HEK293 (cell line): ENCODE data around the gene UPB1.

Experiments used
- CTCF ChIA-PET: fragments of 350-600 bp; formaldehyde crosslinking; extraction: SDS; loops from one replicate; lab custom pipeline; 2021; ENCODE audit warnings: antibody characterized with exemption; lab: Yijun Ruan, JAX
- POLR2A ChIA-PET: fragments of 300-600 bp; formaldehyde crosslinking; extraction: SDS; loops from one replicate; lab custom pipeline; 2020; ENCODE audit warnings: antibody characterized with exemption, inconsistent platforms; lab: Yijun Ruan, JAX
- H3K27ac ChIP-seq: fragments of 200-500 bp; sonication (Bioruptor generic); 2 replicates; pipeline ENCODE4 v1.5.1; 2014; ENCODE audit warnings: low read depth, low read length, control low read depth, inconsistent platforms; ENCODE audit errors: extremely low read depth
- H3K36me3 ChIP-seq, 2 experiments: fragments of 200-500 bp in 1 of 2; sonication (Bioruptor generic) in 1 of 2; 1 replicate in 1 of 2; 2 replicates in 1 of 2; pipeline ENCODE4 v1.5.1; 2014 to 2017; ENCODE audit warnings: inconsistent platforms in 2 of 2, low read length in 2 of 2; ENCODE audit not compliant: control insufficient read depth in 2 of 2, insufficient read depth in 1 of 2
- H3K4me1 ChIP-seq: fragments of 200-500 bp; sonication (Bioruptor generic); 2 replicates; pipeline ENCODE4 v1.5.1; 2014; ENCODE audit warnings: mild to moderate bottlenecking, low read length, inconsistent platforms; ENCODE audit not compliant: control insufficient read depth, insufficient read depth
- H3K4me3 ChIP-seq: 2 replicates; pipeline ENCODE4 v1.5.1; 2011; ENCODE audit warnings: low read depth, mild to moderate bottlenecking, control low read depth, low read length, moderate library complexity
- H3K9me3 ChIP-seq: fragments of 200-500 bp; sonication (Bioruptor generic); 2 replicates; pipeline ENCODE4 v1.5.1; 2014; ENCODE audit warnings: low read depth, low read length, inconsistent platforms; ENCODE audit not compliant: control insufficient read depth, insufficient read depth
- BCL11B ChIP-seq: fragments of 450-650 bp; formaldehyde crosslinking; IDR thresholded peaks from 2 replicates; pipeline ENCODE4 v1.5.1; 2016; ENCODE audit warnings: low read depth, missing biosample characterization, missing genetic modification characterization
- FEZF1 ChIP-seq: fragments of 450-650 bp; formaldehyde crosslinking; IDR thresholded peaks from 2 replicates; pipeline ENCODE4 v1.5.1; 2016; ENCODE audit warnings: missing biosample characterization, missing genetic modification characterization
- SP7 ChIP-seq: fragments of 450-650 bp; formaldehyde crosslinking; IDR thresholded peaks from 2 replicates; pipeline ENCODE4 v1.5.1; 2016; ENCODE audit warnings: missing biosample characterization, missing genetic modification characterization
- TCF7L2 ChIP-seq: IDR thresholded peaks from 2 replicates; pipeline ENCODE4 v1.6.1; 2011; ENCODE audit warnings: low read depth, mild to moderate bottlenecking, inconsistent platforms, low read length, moderate library complexity, borderline replicate concordance
- YY1 ChIP-seq: fragments of 450-650 bp; formaldehyde crosslinking; IDR thresholded peaks from 2 replicates; pipeline ENCODE4 v1.5.1; 2018; ENCODE audit warnings: missing biosample characterization, missing genetic modification characterization
- YY2 ChIP-seq: fragments of 450-650 bp; formaldehyde crosslinking; IDR thresholded peaks from 2 replicates; pipeline ENCODE4 v1.5.1; 2016; ENCODE audit warnings: missing biosample characterization, missing genetic modification characterization
- ZBTB17 ChIP-seq: fragments of 450-650 bp; formaldehyde crosslinking; IDR thresholded peaks from 2 replicates; pipeline ENCODE4 v1.5.1; 2016; ENCODE audit warnings: missing biosample characterization, missing genetic modification characterization
- ZFHX2 ChIP-seq: fragments of 450-650 bp; formaldehyde crosslinking; conservative IDR thresholded peaks from 2 replicates; pipeline ENCODE4 v1.5.1; 2016; ENCODE audit warnings: missing biosample characterization, missing genetic modification characterization
- ZNF121 ChIP-seq: fragments of 450-650 bp; formaldehyde crosslinking; IDR thresholded peaks from 2 replicates; pipeline ENCODE4 v1.5.1; 2016; ENCODE audit warnings: missing biosample characterization, missing genetic modification characterization
- ZNF132 ChIP-seq: fragments of 450-650 bp; formaldehyde crosslinking; IDR thresholded peaks from 2 replicates; pipeline ENCODE4 v1.5.1; 2017; ENCODE audit warnings: missing biosample characterization, missing genetic modification characterization, borderline replicate concordance
- ZNF2 ChIP-seq: fragments of 450-650 bp; formaldehyde crosslinking; IDR thresholded peaks from 2 replicates; pipeline ENCODE4 v1.5.1; 2016; ENCODE audit warnings: missing biosample characterization, missing genetic modification characterization
- ZNF274 ChIP-seq, 2 experiments: fragments of 200-500 bp in 1 of 2; fragments of 450-650 bp in 1 of 2; sonication (Bioruptor generic) in 1 of 2; formaldehyde crosslinking in 1 of 2; IDR thresholded peaks; 2 replicates each; pipeline versions ENCODE4 v1.5.1 to v1.6.1; 2014 to 2016; ENCODE audit warnings: borderline replicate concordance in 1 of 2, inconsistent platforms in 1 of 2, low read length in 1 of 2, missing biosample characterization in 1 of 2, missing genetic modification characterization in 1 of 2
- ZNF335 ChIP-seq: fragments of 450-650 bp; formaldehyde crosslinking; conservative IDR thresholded peaks from 2 replicates; pipeline ENCODE4 v1.5.1; 2016; ENCODE audit warnings: missing biosample characterization, missing genetic modification characterization
- ZNF350 ChIP-seq: fragments of 450-650 bp; formaldehyde crosslinking; IDR thresholded peaks from 2 replicates; pipeline ENCODE4 v1.5.0; 2017; ENCODE audit warnings: missing biosample characterization, mild to moderate bottlenecking, missing genetic modification characterization
- ZNF510 ChIP-seq: fragments of 450-650 bp; formaldehyde crosslinking; IDR thresholded peaks from 2 replicates; pipeline ENCODE4 v1.5.1; 2018; ENCODE audit warnings: mild to moderate bottlenecking, missing genetic modification characterization, missing biosample characterization; ENCODE audit not compliant: insufficient replicate concordance
- ZNF548 ChIP-seq: fragments of 450-650 bp; formaldehyde crosslinking; IDR thresholded peaks from 2 replicates; pipeline ENCODE4 v1.5.1; 2016; ENCODE audit warnings: missing biosample characterization, missing genetic modification characterization
- ZNF600 ChIP-seq: fragments of 450-650 bp; formaldehyde crosslinking; IDR thresholded peaks from 2 replicates; pipeline ENCODE4 v1.5.1; 2016; ENCODE audit warnings: missing biosample characterization, missing genetic modification characterization
- ZNF664 ChIP-seq: fragments of 450-650 bp; formaldehyde crosslinking; IDR thresholded peaks from 2 replicates; pipeline ENCODE4 v1.5.1; 2016; ENCODE audit warnings: missing biosample characterization, missing genetic modification characterization
- TF ChIP-seq, protein P1 (sequence below): fragments of 450-650 bp; formaldehyde crosslinking; IDR thresholded peaks from 2 replicates; pipeline ENCODE4 v1.5.1; 2016; ENCODE audit warnings: missing biosample characterization, missing genetic modification characterization
- TF ChIP-seq, protein P2 (sequence below): fragments of 450-650 bp; formaldehyde crosslinking; IDR thresholded peaks from 2 replicates; pipeline ENCODE4 v1.5.1; 2016; ENCODE audit warnings: missing biosample characterization, missing genetic modification characterization
- TF ChIP-seq, protein P3 (sequence below): fragments of 450-650 bp; formaldehyde crosslinking; optimal IDR thresholded peaks from 2 replicates; pipeline ENCODE3; 2016; ENCODE audit warnings: missing biosample characterization, mild to moderate bottlenecking, missing genetic modification characterization
- TF ChIP-seq, protein P4 (sequence below): fragments of 450-650 bp; formaldehyde crosslinking; IDR thresholded peaks from 2 replicates; pipeline ENCODE4 v1.5.1; 2017; ENCODE audit warnings: missing biosample characterization, mild to moderate bottlenecking, missing genetic modification characterization, moderate library complexity

UPB1 gene

DNA sequence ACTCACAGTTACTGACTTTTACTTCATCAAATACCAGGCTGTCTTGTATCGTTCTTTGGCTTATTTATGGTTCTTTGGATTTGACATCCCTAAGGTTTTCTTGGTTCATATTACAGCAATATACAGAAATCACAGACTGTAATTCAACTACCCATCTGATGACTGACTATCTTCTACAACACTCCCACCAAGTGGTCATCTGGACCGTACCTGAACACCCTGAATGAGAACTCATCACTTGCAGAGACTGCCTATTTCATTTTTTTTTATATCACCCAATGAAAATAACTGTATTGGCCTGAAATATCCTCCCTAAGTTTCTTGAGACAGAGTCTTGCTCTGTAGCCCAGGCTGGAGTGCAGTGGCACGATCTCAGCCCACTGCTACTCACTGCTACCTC is 9.5 kb upstream of the UPB1 start:
- H3K9me3 ChIP-seq, result no peaks in the 10 kb centered on the region
- CTCF ChIA-PET, result interaction anchor here (0.6 to 1.7 kb wide), 6 partner anchors 10 to 48 kb away, joined by 3 to 9 read pairs (median 4); no protein-coding TSS in a partner anchor
- H3K4me3 ChIP-seq, result no peak overlapping the region
- H3K4me1 ChIP-seq, result peaks cover 10% of the 10 kb centered on the region; the same call in 1 of the 2 replicates
- no peaks in the 10 kb centered on the region for H3K36me3 ChIP-seq
- POLR2A ChIA-PET, result no interaction called here
- no peak for TF ChIP-seq ZNF510 (tag by site-specific recombination)
- TF ChIP-seq, protein P1, sequence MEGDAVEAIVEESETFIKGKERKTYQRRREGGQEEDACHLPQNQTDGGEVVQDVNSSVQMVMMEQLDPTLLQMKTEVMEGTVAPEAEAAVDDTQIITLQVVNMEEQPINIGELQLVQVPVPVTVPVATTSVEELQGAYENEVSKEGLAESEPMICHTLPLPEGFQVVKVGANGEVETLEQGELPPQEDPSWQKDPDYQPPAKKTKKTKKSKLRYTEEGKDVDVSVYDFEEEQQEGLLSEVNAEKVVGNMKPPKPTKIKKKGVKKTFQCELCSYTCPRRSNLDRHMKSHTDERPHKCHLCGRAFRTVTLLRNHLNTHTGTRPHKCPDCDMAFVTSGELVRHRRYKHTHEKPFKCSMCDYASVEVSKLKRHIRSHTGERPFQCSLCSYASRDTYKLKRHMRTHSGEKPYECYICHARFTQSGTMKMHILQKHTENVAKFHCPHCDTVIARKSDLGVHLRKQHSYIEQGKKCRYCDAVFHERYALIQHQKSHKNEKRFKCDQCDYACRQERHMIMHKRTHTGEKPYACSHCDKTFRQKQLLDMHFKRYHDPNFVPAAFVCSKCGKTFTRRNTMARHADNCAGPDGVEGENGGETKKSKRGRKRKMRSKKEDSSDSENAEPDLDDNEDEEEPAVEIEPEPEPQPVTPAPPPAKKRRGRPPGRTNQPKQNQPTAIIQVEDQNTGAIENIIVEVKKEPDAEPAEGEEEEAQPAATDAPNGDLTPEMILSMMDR (tag by site-specific recombination), result peak; percentile 39; the same call in 1 of the 2 replicates
- H3K27ac ChIP-seq, result no peak overlapping the region

DNA sequence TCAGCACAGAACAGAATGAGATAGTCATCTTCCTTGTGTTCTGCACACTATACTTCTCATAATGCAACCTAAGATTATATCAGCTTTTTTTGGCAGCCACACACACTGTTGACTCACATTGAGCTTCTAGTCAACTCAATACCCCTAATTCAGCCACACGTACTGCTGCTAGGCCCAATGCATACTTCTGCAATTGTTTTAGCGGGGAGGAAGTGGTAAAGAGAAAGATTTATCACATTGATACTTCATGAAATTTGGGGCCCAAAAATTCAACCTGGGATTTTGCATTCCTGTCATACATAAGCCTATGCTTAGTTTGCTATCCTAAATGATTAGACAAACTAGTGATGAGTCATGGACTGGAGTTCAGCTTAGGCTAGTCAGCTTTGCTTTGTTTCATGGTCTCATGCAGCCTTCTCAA is 8.6 kb upstream of the UPB1 start:
- no peaks in the 10 kb centered on the region for H3K9me3 ChIP-seq
- CTCF ChIA-PET, result interaction anchor here (0.6 to 1.7 kb wide), 10 partner anchors 9 to 181 kb away, joined by 3 to 9 read pairs (median 3); no protein-coding TSS in a partner anchor
- H3K4me3 ChIP-seq, result no peak overlapping the region
- H3K27ac ChIP-seq, result no peak overlapping the region
- POLR2A ChIA-PET, result interaction anchor here (0.6 kb wide), 1 partner anchor 69 kb away, joined by 3 read pairs; no protein-coding TSS in a partner anchor
- TF ChIP-seq ZNF132 (tag by site-specific recombination) (no peak), SP7 (tag by site-specific recombination) (peak; percentile 49; the same call in 1 of the 2 replicates), ZBTB17 (tag by site-specific recombination) (no peak), TCF7L2 (no peak), ZNF600 (tag by site-specific recombination) (peak; percentile 61), YY2 (tag by site-specific recombination) (no peak), ZNF350 (tag by site-specific recombination) (no peak), ZNF548 (tag by site-specific recombination) (no peak)
- TF ChIP-seq, all 188 proteins: peak for 2
- Histone ChIP-seq H3K4me1 (peaks cover 10% of the 10 kb centered on the region; the same call in 1 of the 2 replicates), H3K36me3 (no peaks in the 10 kb centered on the region)

DNA sequence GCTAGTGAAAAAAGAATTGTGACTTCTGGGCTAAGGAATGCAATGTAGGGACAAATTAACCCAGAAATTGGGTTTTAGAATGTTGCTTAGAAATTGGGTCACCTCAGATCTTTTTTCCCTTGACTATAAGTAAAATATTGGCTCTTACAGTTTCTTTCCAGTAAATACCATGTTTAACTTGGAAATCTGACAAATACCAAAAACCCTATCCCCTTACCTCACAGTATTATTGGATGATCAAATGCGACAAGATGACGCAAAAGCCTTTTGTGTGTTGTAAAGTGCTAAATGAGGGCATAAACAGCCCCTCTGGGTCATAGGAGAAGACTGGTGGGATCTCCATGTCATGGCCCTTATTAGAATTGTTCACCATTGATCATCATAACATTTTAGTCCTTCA is 6.1 kb upstream of the UPB1 start:
- CTCF ChIA-PET, result interaction anchor here (1.5 kb wide), 1 partner anchor 13 kb away, joined by 6 read pairs; no protein-coding TSS in a partner anchor
- H3K4me1 ChIP-seq, result no peaks in the 10 kb centered on the region
- no peak overlapping the region for H3K4me3 ChIP-seq
- POLR2A ChIA-PET, result no interaction called here
- no peak overlapping the region for H3K27ac ChIP-seq
- H3K9me3 ChIP-seq, result no peaks in the 10 kb centered on the region
- no peaks in the 10 kb centered on the region for H3K36me3 ChIP-seq
- TF ChIP-seq, protein P2, sequence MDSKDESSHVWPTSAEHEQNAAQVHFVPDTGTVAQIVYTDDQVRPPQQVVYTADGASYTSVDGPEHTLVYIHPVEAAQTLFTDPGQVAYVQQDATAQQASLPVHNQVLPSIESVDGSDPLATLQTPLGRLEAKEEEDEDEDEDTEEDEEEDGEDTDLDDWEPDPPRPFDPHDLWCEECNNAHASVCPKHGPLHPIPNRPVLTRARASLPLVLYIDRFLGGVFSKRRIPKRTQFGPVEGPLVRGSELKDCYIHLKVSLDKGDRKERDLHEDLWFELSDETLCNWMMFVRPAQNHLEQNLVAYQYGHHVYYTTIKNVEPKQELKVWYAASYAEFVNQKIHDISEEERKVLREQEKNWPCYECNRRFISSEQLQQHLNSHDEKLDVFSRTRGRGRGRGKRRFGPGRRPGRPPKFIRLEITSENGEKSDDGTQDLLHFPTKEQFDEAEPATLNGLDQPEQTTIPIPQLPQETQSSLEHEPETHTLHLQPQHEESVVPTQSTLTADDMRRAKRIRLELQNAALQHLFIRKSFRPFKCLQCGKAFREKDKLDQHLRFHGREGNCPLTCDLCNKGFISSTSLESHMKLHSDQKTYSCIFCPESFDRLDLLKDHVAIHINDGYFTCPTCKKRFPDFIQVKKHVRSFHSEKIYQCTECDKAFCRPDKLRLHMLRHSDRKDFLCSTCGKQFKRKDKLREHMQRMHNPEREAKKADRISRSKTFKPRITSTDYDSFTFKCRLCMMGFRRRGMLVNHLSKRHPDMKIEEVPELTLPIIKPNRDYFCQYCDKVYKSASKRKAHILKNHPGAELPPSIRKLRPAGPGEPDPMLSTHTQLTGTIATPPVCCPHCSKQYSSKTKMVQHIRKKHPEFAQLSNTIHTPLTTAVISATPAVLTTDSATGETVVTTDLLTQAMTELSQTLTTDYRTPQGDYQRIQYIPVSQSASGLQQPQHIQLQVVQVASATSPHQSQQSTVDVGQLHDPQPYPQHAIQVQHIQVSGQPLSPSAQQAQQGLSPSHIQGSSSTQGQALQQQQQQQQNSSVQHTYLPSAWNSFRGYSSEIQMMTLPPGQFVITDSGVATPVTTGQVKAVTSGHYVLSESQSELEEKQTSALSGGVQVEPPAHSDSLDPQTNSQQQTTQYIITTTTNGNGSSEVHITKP (tag by site-specific recombination), result no peak
- no peak for TF ChIP-seq ZFHX2 (tag by site-specific recombination)
- no peak for TF ChIP-seq FEZF1 (tag by site-specific recombination)
- no peak for TF ChIP-seq BCL11B (tag by site-specific recombination)
- no peak for TF ChIP-seq ZNF664 (tag by site-specific recombination)
- no peak for TF ChIP-seq ZNF335
- TF ChIP-seq, protein P3, sequence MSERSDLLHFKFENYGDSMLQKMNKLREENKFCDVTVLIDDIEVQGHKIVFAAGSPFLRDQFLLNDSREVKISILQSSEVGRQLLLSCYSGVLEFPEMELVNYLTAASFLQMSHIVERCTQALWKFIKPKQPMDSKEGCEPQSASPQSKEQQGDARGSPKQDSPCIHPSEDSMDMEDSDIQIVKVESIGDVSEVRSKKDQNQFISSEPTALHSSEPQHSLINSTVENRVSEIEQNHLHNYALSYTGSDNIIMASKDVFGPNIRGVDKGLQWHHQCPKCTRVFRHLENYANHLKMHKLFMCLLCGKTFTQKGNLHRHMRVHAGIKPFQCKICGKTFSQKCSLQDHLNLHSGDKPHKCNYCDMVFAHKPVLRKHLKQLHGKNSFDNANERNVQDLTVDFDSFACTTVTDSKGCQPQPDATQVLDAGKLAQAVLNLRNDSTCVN, result no peak
- no peak for TF ChIP-seq ZNF2 (tag by site-specific recombination)
- TF ChIP-seq, protein P4, sequence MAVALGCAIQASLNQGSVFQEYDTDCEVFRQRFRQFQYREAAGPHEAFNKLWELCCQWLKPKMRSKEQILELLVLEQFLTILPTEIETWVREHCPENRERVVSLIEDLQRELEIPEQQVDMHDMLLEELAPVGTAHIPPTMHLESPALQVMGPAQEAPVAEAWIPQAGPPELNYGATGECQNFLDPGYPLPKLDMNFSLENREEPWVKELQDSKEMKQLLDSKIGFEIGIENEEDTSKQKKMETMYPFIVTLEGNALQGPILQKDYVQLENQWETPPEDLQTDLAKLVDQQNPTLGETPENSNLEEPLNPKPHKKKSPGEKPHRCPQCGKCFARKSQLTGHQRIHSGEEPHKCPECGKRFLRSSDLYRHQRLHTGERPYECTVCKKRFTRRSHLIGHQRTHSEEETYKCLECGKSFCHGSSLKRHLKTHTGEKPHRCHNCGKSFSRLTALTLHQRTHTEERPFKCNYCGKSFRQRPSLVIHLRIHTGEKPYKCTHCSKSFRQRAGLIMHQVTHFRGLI (tag by site-specific recombination), result no peak
- no peak for TF ChIP-seq ZNF274 (IDR thresholded peaks at IDR 0.05; ENCODE audit: low read length)
- TF ChIP-seq ZNF274 (tag by site-specific recombination; IDR thresholded peaks at IDR 0.05; ENCODE audit: borderline replicate concordance), result no peak
- no peak for TF ChIP-seq YY1 (tag by site-specific recombination)
- TF ChIP-seq ZNF121 (tag by site-specific recombination), result no peak
